ENCODE data around the gene CAPNS1.
"Not testable (repeated sequence)": the region's sequence is repeated elsewhere in the genome, so short reads cannot be mapped to it uniquely, and the experiment has no call there.

Gene CAPNS1

DNA sequence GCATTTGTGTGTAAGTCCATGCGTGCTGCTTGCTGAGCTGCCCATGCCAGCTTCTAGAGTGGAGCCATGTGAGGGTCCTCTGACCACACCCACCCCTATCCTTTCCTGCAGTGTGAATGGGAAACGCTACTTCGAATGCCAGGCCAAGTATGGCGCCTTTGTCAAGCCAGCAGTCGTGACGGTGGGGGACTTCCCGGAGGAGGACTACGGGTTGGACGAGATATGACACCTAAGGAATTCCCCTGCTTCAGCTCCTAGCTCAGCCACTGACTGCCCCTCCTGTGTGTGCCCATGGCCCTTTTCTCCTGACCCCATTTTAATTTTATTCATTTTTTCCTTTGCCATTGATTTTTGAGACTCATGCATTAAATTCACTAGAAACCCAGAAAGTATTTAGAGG, 14.3 kb upstream of the CAPNS1 start:
- ATAC-seq (ENCODE audit: low read depth) (no peak), DNase-seq (ENCODE audit: low spot score in 2 of 2) (no peak)
- H3K27ac Mint-ChIP-seq, result peak overlapping the region; percentile 59
- H3K4me1 Mint-ChIP-seq, result peaks cover 11% of the 10 kb centered on the region
- peaks cover 21% of the 10 kb centered on the region for H3K36me3 Mint-ChIP-seq
- no peaks in the 10 kb centered on the region for H3K27me3 Mint-ChIP-seq
- no peaks in the 10 kb centered on the region for H3K9me3 Mint-ChIP-seq
- H3K4me3 Mint-ChIP-seq, result no peak overlapping the region

DNA sequence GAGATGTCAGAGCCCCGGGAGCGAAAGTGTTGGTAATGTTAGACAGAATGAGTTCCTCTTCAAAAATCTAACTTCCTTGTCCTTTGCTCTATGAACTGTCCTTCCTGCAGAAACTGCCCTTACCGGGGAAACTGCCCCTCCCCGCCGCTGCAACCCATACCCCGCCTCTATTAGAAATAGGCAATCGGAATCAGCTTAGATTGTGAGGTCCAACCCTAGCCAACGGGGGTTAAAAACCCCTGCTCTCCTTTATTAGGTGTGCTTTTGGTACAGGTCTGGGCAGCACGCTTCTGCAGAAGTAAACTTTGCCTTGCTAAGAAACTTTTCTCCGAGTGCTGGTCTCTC, 11.5 kb upstream of the CAPNS1 start:
- H3K4me3 Mint-ChIP-seq, result peak overlapping the region; percentile 95
- H3K27me3 Mint-ChIP-seq, result no peaks in the 10 kb centered on the region
- peaks cover 7% of the 10 kb centered on the region for H3K36me3 Mint-ChIP-seq
- H3K27ac Mint-ChIP-seq, result peak overlapping the region; percentile 76
- ATAC-seq (ENCODE audit: low read depth) (peak; percentile 28), DNase-seq (ENCODE audit: low spot score in 2 of 2) (no peak)
- H3K9me3 Mint-ChIP-seq, result no peaks in the 10 kb centered on the region
- H3K4me1 Mint-ChIP-seq, result peaks cover 13% of the 10 kb centered on the region

DNA sequence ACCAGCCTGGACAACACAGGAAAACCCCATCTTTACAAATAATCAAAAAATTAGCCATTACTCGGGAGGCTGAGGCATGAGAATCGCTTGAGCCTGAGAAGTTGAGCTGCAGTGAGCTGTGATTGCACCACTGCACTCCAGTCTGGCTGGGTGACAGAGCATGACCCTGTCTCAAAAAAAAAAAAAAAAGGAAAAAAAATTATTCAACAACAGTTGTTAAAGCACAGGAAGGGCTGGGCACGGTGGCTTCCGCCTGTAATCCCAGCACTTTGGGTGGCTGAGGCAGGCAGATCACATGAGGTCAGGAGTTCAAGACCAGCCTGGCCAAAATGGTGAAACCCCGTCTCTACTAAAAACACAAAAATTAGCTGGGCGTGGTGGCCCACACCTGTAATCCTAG, 8.6 kb upstream of the CAPNS1 start:
- not testable (repeated sequence) for H3K27ac Mint-ChIP-seq; ATAC-seq (ENCODE audit: low read depth); DNase-seq (ENCODE audit: low spot score in 2 of 2); H3K27me3 Mint-ChIP-seq; H3K9me3 Mint-ChIP-seq; H3K36me3 Mint-ChIP-seq; H3K4me3 Mint-ChIP-seq
- peaks cover 13% of the 10 kb centered on the region for H3K4me1 Mint-ChIP-seq

DNA sequence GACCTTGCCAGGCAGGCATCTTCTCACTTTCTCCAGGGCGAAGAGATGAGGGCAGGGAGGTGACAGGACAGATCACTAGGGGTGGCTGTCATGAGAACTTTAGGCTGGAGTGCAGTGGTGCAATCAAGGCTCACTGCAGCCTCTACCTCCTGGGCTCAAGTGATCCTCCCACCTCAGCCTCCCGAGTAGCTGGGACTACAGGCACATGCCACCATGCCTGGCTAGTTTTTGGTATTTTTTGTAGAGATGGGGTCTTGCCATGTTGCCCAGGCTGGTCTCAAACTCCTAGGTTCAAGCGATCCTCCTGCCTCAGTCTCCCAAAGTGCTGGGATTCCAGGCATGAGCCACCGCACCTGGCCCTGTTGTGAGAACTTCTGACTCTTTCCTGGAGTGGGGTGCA, 5.0 kb upstream of the CAPNS1 start:
- ATAC-seq (ENCODE audit: low read depth); H3K4me3 Mint-ChIP-seq; H3K9me3 Mint-ChIP-seq; DNase-seq (ENCODE audit: low spot score in 2 of 2); H3K27me3 Mint-ChIP-seq; H3K4me1 Mint-ChIP-seq; H3K27ac Mint-ChIP-seq; H3K36me3 Mint-ChIP-seq: not testable (repeated sequence)

DNA sequence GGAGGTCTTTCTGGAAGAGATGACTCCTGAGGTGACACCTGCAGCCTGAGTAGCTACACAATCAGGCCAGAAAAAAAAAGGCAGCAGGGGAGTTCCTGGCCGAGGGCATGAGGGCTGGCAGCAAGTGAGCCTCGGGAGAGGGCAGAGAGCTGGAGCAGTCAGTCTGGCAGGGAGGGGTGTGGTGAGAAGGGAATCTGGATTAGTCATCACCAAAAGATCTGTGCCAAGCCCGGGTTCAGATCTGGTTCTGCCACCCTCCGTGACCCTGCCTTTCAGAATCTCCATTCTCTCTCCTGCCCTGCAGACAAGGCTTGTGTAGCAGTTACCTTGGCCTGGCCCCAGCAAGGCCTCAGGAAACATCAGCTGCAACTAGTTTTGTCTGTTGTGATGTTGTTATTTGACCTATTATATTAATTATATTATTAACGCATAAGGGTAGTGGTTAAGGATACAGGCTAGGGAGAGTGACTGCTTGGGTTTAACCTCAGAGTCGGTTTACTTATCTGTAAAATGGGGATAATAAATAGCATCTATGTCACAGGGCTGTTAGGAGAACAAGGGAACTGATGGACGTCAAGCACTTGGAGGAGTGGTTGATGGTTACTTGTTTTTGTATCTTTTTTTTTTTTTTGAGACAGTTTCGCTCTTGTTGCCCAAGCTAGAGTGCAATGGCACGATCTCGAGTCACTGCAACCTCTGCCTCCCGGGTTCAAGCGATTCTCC, 2.7 kb upstream of the CAPNS1 start:
- Mint-ChIP-seq H3K27ac (peak overlapping the region; percentile 66), H3K4me1 (peaks cover 11% of the 10 kb centered on the region), H3K4me3 (peak overlapping the region; percentile 47), H3K9me3 (peaks cover 4% of the 10 kb centered on the region), H3K27me3 (no peaks in the 10 kb centered on the region), H3K36me3 (peaks cover 7% of the 10 kb centered on the region)
- DNase-seq (ENCODE audit: low spot score in 2 of 2) (no peak), ATAC-seq (ENCODE audit: low read depth) (no peak)

DNA sequence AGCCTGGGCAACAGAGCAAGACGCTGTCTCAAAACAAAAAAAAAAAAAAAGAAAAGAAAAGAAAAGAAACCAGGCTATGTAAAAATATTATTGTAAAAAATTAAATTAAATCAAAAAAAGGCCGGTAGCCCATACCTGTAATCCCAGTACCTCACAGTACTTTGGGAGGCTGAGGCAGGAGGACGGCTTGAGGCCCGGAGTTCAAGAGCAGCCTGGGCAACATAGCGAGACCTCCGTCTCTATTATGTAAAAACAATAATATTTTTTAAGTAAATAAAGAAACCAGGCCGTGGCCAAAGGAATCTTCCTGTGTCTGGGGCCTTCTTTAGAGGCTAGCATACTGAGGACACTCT, 770 bp upstream of the CAPNS1 start:
- ATAC-seq (ENCODE audit: low read depth) (no peak), DNase-seq (ENCODE audit: low spot score in 2 of 2) (no peak)
- peak overlapping the region; percentile 98 for H3K4me3 Mint-ChIP-seq
- H3K36me3 Mint-ChIP-seq, result peaks cover 18% of the 10 kb centered on the region
- H3K4me1 Mint-ChIP-seq, result peaks cover 14% of the 10 kb centered on the region
- H3K27ac Mint-ChIP-seq, result peak overlapping the region; percentile 73
- no peaks in the 10 kb centered on the region for H3K27me3 Mint-ChIP-seq
- peaks cover 4% of the 10 kb centered on the region for H3K9me3 Mint-ChIP-seq

DNA sequence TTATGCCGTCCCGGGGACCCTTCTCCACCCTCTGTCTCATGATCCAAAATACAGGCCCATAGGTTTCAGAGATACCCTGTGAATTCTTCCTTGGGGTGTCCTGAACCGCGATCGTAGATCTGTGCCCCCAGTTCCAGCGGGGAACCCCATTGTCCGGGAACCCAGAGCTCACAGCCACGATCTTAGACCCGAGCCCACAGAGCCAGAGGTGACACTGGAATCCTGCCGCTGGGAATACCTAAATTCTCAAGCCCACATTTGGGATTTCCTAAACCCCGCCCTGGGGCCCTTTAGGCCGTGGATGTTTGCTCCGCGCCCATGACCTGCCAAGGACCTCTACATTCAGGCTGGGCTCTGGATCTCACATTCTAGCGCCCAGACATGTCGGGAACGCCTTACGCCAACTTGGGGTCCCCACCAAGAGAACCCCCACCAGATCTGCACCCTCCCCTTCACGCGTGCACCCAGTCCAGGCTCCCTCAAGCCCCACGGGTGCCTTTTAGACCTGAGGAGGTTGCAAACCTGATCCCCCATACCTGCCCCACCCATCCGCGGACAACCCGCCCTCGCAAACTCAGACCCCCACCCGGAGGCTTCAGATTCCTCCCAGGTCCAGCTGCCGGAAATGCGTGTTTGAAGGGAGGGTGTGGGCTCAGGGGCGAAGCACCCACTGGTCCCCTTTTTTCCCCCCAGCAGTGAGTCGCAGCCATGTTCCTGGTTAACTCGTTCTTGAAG, 605 bp downstream of the CAPNS1 start:
- H3K27me3 Mint-ChIP-seq, result no peaks in the 10 kb centered on the region
- H3K4me1 Mint-ChIP-seq, result peaks cover 14% of the 10 kb centered on the region
- peak; percentile 11 to 52 for DNase-seq (ENCODE audit: low spot score in 2 of 2)
- peaks cover 4% of the 10 kb centered on the region for H3K9me3 Mint-ChIP-seq
- H3K27ac Mint-ChIP-seq, result peak overlapping the region; percentile 73
- peak; percentile 8 for ATAC-seq (ENCODE audit: low read depth)
- H3K36me3 Mint-ChIP-seq, result peaks cover 22% of the 10 kb centered on the region
- peak overlapping the region; percentile 98 for H3K4me3 Mint-ChIP-seq

DNA sequence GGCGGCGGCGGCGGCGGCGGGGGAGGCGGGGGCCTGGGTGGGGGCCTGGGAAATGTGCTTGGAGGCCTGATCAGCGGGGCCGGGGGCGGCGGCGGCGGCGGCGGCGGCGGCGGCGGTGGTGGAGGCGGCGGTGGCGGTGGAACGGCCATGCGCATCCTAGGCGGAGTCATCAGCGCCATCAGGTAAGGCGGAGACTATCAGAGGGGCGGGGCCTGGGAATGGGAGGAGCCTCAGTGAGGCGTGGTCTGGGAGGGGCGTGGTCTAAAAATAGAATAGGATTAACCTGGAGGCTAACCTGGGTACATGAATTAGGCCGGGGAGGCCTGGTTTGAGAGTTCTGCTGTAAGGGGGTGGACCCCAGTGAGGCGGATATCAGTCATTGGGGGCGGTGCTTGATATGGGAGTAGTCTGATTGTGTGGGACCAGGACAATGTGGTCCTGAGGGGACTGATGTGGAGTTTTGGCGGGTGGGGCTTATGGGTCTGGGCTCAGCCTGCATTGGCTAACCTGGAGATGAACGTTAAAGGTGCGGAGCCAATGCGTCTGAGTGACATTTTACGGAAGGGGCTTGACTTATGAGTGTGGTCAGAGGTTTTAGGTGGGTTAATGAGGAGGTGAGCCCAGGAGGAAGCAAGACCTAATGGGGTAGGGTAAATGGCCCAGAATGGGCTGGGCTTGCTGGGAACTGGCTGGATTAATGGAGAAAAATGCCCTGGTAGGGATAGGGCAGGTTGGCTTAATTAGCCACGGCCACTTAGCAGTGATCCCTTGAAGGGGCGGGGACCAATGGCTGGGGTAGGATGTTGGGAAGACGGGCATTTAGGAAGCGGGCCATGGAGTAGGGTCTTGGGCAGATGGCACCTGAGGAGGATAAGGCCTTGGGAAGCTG, 1.4 kb downstream of the CAPNS1 start:
- peak; percentile 93 to 94 for DNase-seq (ENCODE audit: low spot score in 2 of 2)
- ATAC-seq (ENCODE audit: low read depth), result peak; percentile 73
- no peaks in the 10 kb centered on the region for H3K27me3 Mint-ChIP-seq
- H3K36me3 Mint-ChIP-seq, result peaks cover 29% of the 10 kb centered on the region
- peaks cover 15% of the 10 kb centered on the region for H3K4me1 Mint-ChIP-seq
- peak overlapping the region; percentile 73 for H3K27ac Mint-ChIP-seq
- peak overlapping the region; percentile 98 for H3K4me3 Mint-ChIP-seq
- H3K9me3 Mint-ChIP-seq, result peaks cover 4% of the 10 kb centered on the region

DNA sequence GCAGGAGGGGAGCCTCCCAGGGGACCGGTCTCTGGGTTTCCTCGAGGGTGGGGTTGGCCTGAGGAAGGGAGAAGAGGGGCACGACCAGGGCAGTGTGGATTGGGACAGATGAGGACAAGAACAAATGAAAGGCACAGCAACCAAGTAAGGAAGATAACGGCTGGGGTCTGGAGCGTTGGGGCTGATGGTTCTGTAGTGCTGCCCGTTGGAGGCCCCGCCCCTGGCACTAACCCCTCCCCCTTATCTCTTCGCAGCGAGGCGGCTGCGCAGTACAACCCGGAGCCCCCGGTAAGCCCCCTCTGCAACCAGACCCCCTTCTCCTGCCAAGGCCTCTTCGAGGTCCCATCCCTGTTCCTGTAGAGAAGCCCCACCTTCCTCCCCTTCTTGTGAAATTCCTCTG, 2.2 kb downstream of the CAPNS1 start:
- H3K4me1 Mint-ChIP-seq, result peaks cover 14% of the 10 kb centered on the region
- ATAC-seq (ENCODE audit: low read depth) (no peak), DNase-seq (ENCODE audit: low spot score in 2 of 2) (no peak)
- H3K27me3 Mint-ChIP-seq, result no peaks in the 10 kb centered on the region
- H3K4me3 Mint-ChIP-seq, result peak overlapping the region; percentile 32
- H3K27ac Mint-ChIP-seq, result peak overlapping the region; percentile 73
- peaks cover 35% of the 10 kb centered on the region for H3K36me3 Mint-ChIP-seq
- peaks cover 4% of the 10 kb centered on the region for H3K9me3 Mint-ChIP-seq

DNA sequence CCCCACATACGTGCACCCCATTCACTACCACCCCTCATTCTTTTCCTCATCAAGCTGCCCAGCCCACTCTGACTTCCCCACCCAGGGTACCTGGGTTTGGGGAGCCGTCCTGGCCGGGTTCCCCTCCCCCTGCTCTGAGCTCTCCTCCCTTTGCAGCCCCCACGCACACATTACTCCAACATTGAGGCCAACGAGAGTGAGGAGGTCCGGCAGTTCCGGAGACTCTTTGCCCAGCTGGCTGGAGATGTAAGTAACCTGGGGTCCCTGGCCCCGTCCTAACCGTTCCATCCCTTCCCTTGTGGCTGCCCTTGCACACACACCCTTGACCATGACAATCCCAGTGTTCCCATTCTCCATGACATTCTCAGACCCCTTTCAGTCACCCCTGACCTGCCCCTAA, 2.6 kb downstream of the CAPNS1 start:
- Mint-ChIP-seq H3K9me3 (peaks cover 4% of the 10 kb centered on the region), H3K36me3 (peaks cover 38% of the 10 kb centered on the region), H3K4me1 (peaks cover 14% of the 10 kb centered on the region), H3K27ac (peak overlapping the region; percentile 21), H3K27me3 (no peaks in the 10 kb centered on the region), H3K4me3 (peak overlapping the region; percentile 43)
- ATAC-seq (ENCODE audit: low read depth) (no peak), DNase-seq (ENCODE audit: low spot score in 2 of 2) (no peak)

DNA sequence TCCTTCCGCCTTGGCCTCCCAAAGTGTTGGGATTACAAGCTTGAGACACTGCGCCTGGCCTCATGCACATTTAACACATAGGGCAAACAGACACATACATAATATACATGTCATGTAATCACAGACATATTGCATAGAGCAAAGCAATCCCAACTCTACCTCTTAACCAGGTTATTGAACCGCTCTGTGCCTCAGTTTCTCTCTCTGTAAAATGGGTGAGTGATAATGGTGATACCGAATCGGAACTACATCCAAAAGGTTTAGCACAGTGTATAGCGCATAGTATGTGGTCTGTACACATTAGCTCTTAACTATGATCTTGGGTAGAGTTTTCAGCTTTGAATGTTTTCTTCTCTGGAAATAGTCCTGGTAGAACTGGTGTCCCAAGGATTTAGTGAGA, 4.8 kb downstream of the CAPNS1 start:
- ATAC-seq (ENCODE audit: low read depth) (no peak), DNase-seq (ENCODE audit: low spot score in 2 of 2) (no peak)
- H3K36me3 Mint-ChIP-seq, result peaks cover 50% of the 10 kb centered on the region
- H3K27me3 Mint-ChIP-seq, result no peaks in the 10 kb centered on the region
- peaks cover 4% of the 10 kb centered on the region for H3K9me3 Mint-ChIP-seq
- H3K4me1 Mint-ChIP-seq, result peaks cover 14% of the 10 kb centered on the region
- H3K27ac Mint-ChIP-seq, result no peak overlapping the region
- H3K4me3 Mint-ChIP-seq, result no peak overlapping the region

DNA sequence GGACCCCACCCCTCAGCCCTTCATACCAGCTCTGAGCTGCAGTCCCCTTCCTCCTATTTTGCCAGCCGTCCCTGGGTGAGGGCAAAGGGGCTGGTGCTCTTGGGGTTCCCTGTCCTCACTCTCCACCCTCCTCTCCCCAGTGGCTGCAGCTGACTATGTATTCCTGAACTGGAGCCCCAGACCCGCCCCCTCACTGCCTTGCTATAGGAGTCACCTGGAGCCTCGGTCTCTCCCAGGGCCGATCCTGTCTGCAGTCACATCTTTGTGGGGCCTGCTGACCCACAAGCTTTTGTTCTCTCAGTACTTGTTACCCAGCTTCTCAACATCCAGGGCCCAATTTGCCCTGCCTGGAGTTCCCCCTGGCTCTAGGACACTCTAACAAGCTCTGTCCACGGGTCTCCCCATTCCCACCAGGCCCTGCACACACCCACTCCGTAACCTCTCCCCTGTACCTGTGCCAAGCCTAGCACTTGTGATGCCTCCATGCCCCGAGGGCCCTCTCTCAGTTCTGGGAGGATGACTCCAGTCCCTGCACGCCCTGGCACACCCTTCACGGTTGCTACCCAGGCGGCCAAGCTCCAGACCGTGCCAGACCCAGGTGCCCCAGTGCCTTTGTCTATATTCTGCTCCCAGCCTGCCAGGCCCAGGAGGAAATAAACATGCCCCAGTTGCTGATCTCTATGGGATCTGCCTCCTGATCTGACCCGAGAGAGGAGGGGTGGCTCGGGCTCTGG, 10.0 kb downstream of the CAPNS1 start:
- ATAC-seq (ENCODE audit: low read depth), result no peak
- Mint-ChIP-seq H3K4me1 (peaks cover 4% of the 10 kb centered on the region), H3K27ac (no peak overlapping the region), H3K36me3 (peaks cover 44% of the 10 kb centered on the region), H3K4me3 (no peak overlapping the region), H3K9me3 (no peaks in the 10 kb centered on the region), H3K27me3 (no peaks in the 10 kb centered on the region)
- DNase-seq (ENCODE audit: low spot score in 2 of 2), result no peak

DNA sequence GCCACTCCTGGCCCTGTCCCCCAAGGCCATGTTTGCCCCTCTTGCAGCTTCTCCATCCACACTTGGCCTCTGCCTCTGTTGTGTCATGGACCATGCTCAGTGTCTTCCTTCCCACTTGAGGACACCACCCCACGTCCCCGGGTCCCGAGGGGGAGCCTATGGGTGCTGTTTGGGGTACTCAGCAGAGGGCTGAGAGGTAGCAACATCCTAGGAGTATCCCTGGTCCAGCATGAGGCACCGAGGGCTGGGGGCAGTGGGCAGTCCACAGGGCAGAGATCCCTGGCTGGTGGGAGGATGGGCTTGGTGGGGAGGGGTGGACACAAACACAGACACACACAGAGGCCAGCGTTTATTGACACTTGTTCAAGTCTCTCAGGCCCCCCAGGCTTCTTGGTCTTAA, 10.7 kb downstream of the CAPNS1 start:
- no peaks in the 10 kb centered on the region for H3K27me3 Mint-ChIP-seq
- no peaks in the 10 kb centered on the region for H3K9me3 Mint-ChIP-seq
- DNase-seq (ENCODE audit: low spot score in 2 of 2), result no peak
- peaks cover 41% of the 10 kb centered on the region for H3K36me3 Mint-ChIP-seq
- H3K4me1 Mint-ChIP-seq, result peaks cover 4% of the 10 kb centered on the region
- no peak overlapping the region for H3K4me3 Mint-ChIP-seq
- ATAC-seq (ENCODE audit: low read depth), result no peak
- H3K27ac Mint-ChIP-seq, result no peak overlapping the region

Measured in memory B cell (primary cell).